ENCODE results near the gene CYP26A1.

Gene CYP26A1

DNA sequence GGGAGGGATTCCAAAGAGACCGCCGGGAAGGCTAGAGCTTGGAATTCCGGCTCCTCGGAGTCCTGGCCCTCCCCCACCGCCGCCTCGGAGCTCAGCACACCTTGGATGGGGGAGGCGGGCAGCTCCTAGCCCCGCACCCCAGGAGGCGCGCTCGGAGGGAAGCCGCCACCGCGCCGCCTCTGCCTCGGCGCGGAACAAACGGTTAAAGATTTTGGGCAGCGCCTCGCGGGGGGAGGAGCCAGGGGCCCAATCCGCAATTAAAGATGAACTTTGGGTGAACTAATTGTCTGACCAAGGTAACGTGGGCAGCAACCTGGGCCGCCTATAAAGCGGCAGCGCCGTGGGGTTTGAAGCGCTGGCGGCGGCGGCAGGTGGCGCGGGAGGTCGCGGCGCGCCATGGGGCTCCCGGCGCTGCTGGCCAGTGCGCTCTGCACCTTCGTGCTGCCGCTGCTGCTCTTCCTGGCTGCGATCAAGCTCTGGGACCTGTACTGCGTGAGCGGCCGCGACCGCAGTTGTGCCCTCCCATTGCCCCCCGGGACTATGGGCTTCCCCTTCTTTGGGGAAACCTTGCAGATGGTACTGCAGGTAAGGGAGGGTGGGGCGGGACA is at the start of gene CYP26A1:
Gene CYP26A1, plus strand, starts transcription at position 355 of the 608 bp plus-strand sequence. Its CDS starts 42 bp downstream, at position 397.
- DNase-seq, result no peak

DNA sequence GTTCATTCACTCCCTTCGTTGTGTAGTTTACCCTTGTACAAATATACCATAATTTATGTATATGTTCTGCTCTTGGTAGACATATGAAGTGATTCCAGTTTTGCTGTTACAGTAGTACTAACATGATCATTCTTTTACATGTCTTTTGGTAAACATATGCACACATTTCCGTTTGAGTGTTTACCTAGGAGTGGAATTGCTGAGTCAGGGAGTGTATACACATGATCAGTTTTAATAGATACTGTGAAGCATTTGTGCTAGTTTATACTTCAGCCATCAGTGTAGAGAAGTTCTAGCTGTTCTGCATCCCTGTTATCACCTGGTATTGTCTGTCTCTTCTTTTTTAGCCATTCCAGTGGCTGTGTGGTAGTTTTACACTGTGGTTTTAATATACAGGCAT is 47.6 kb upstream of the CYP26A1 start:
- no peak for DNase-seq

DNA sequence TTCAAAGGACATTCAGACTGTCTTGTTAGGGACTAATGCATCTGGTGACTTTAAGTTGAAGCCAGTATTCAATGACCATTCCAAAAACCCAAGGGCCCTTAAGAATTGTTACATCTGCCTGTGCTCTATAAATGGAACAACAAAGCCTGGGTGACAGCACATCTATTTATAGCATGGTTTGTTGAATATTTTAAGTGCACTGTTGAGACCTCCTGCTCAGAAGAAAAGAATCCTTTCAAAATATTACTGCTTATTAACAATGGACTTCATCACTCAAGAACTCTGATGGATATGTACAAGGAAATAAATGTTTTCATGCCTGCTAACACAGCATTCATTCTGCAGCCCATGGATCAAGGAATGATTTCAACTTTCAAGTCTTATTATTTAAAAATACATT is 46.2 kb upstream of the CYP26A1 start:
- DNase-seq, result no peak

GRCh38 chr10:93028883-93029282 is 44.8 kb upstream of the CYP26A1 start:
- no peak for DNase-seq

GRCh38 chr10:93030409-93030808 is 43.3 kb upstream of the CYP26A1 start:
- no peak for DNase-seq

- DNase-seq, result no peak
Observed at GRCh38 chr10:93032105-93032808, 41.4 kb upstream of the CYP26A1 start.

GRCh38 chr10:93032809-93033137 is 40.9 kb upstream of the CYP26A1 start:
- no peak for DNase-seq

DNA sequence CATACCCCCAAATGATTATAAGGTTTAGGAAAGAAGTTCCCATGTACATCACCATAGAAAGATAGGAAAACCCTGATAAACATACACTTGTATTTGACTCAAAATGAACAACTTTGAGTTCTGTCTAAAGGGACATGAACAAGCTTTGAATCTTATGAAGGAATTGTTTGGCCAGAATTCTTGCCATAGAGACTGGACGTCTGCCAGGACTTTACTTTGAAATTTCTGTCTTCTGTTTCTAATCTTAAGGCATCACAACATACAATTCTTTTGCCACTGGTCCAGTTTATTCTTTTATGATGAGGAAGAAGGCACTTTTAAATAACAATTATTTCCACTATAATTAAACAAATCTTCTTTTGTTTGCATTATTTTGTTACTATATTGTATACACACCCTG is 39.3 kb upstream of the CYP26A1 start:
- no peak for DNase-seq

DNA sequence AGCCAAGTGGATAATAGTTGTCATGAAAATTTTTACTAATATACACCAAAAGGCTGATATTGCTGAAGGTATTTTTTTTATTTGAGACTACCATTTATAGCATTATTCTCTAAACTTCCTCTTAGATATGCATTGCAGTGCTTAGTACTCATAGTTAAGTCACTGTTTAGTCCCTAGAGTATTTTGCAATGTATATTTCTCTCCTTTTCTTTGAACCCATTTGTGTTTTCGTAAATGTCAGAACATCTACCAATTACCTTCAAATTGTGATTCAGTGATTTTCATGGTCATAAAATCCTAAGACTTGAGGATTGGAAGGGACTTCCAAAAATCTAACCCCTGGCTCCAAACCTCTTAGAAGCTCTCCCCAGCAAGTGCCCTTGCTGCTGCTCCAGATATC is 34.6 kb upstream of the CYP26A1 start:
- DNase-seq, result no peak

DNA sequence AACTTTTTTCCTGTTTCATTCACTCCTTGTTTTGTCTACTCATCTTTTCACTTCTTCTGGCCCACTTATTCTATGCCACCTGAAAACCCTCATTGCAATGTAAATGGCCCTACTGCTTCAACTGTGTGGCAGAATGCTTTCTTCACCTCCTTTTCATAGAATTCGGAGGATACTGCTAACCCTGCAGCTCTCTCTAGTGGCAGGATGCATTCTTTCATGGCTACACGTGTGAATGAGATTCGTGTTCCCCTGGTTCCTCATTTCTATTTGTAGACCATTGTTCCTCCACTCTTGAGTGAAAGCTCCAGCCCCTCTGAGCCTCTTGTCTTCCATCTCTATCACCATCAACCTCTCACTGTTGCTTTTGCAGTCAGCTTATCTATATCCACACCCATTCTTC is 34.0 kb upstream of the CYP26A1 start:
- no peak for DNase-seq

DNA sequence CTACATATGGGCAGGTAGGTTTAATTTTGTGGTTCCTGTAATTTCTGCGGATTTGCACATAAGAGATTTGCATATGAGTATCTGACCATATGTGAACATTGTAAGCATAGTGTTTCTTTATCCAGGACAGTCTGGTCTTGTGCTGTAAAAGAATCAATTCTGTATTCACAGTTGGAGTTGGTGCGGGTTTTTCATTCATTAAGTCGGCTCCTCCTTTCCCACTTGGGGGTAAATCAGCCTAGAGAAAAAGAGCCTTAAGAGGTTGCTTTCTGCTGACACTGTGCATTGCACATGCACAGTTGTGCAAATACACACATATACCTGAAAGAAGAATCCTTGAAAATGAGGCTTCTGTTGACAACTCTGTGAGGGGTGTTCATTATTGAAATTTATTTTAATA is 19.2 kb upstream of the CYP26A1 start:
- no peak for DNase-seq

DNA sequence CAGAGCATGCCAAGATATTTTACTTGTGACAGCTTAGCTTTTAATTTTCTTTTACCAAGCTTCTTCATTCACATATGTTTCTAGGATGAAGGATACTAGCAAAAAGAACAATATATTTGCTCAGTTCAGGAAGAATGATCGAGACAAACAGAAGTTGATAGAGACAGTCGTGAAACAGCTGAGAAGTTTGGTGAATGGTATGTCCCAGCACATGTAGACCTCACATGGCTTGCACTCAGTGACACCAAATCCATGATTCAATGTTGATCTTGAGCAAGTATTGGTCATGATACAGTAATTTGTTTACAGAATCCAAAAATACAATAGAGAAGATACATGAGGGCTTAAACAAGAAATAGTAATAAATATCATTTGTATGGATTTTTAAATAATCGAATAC is 15.6 kb upstream of the CYP26A1 start:
- DNase-seq, result no peak

DNA sequence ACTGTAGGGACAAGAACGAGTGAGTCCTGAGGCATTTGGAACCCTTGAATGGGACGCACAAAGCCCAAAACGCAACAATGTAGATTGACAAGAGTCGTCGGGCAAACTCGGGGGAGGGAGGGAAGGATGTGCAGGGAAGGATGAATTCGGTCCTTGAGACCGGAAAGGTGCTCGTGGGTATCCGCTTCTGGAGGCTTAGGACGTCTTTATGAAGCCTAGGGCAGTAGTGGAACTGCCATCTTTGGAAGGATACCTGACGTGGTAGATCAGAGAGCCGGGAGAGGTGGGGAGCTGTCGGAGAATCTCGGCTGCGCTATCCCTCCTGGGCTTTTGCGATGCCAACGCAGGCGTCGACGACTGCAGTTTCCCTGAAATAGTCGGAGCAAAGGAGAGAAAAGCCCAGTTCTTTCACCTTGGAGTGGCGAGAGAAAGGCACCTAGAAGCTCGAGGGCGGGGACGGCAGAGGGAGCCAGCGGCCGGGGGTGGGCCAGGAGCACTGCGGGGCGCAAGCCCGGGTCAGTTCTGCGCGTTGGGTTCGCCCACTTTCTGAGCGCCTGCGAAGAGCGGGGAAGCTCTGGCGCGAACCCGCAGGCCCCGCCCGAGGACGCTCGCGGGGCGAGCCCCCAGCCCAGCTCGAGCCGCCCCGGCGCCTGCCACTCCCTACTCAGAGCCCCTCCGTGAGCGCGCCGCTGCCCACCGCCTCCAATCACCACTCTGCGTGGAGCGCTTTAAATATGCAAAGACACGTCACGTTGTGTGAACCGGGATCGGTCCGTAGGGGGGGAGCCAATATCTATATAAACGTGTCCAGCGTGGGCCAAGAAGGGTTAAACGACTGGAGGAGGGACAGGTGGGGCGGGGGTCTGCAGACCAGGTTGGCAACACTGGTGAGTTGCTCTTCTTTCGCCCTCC is 13.5 kb upstream of the CYP26A1 start, which contains the start of gene CYP26C1:
Gene CYP26C1, plus strand, starts transcription at position 824 of the 912 bp plus-strand sequence. CDS start 466 bp downstream, outside the sequence.
- no peak for DNase-seq

DNA sequence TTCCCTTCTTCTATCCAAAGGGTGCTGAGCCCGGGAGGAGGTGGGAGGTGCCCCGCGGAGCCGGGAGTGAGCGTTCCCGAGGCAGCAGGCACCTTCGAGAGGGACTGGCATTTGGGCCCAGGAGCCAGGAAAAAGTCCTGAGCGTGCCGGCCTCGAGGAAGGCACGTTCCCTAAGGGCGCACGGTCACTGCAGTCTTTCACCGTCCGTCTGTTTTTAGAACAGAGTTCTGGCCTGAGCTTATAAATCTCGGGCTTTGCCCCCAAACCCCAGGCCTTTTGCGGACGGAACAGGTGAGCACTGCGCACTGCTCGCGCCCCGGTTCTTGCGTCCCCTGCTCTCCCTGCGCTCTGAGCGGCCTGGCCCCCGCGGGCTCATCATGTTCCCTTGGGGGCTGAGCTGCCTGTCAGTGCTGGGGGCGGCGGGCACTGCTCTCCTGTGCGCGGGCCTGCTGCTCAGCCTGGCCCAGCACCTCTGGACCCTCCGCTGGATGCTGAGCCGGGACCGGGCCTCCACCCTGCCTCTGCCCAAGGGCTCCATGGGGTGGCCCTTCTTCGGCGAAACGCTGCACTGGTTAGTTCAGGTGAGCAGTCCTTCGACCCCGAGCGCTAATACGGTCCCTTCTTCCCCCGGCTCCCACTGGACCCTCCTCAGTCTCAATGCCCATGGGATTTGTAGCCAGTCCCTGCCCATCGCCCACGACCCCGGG is 12.7 kb upstream of the CYP26A1 start:
- no peak for DNase-seq

- DNase-seq, result no peak
Observed at GRCh38 chr10:93061594-93062513, 11.8 kb upstream of the CYP26A1 start.

DNA sequence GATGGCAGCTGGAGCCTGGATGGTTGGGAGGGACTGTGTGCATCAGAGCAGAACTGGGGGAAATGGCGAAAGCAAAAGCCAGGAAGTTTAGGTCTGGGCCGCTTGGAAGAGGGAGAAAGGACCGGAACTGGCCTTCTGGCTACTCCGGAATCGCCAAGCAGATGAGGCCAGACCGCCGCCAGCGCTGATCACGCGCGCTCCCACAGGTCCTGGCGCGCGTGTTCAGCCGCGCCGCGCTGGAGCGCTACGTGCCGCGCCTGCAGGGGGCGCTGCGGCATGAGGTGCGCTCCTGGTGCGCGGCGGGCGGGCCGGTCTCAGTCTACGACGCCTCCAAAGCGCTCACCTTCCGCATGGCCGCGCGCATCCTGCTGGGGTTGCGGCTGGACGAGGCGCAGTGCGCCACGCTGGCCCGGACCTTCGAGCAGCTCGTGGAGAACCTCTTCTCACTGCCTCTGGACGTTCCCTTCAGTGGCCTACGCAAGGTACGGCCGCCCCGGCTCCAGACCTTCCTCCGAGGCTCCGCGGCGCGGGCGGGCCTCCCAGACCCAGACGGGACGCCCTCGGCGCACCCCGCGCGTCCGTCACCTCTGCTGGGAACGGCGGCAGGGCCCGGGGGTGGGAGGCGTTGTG is 11.1 kb upstream of the CYP26A1 start:
- DNase-seq, result peak; percentile 27

DNA sequence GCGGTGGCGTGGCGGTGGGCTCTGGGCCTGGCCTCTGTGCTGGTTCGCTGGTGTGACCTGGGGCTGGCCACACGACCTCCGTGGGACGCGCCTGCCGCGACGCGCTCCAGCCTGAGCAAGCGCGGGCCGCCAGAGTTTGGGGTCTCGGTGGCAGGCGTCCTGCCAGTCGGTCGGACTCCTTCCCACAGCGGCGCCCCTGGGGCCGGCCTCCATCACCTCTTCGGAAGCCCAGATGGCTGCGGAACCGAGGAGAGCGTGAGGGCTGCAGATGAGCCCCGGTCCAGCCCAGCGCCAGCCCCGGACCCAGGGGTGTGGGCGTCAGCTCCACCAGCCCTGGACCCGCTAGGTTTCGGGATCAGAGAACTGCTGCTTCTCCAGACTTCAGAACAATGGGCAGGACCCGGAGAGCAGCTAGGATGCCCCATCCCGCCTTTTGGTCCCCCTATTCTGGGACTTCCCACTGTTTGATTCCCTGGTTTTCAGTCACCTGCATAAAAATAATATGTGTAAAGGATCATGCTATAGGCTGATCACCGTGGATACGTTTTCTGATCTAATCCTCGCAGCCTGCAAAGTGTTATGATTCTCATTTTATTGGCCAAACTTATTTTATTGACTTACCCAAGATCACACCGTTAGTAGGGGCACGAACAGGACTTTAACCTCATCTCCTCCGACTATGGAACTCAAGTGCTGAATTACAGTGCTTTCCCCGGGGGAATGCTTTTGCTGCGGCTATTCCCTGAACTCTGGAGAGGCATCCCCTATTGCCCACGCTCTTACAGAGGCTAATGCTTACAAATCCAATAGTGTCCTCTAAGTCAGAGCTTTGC is 10.3 kb upstream of the CYP26A1 start:
- DNase-seq, result no peak

- no peak for DNase-seq
Observed at GRCh38 chr10:93063977-93064660, 9.6 kb upstream of the CYP26A1 start.

DNA sequence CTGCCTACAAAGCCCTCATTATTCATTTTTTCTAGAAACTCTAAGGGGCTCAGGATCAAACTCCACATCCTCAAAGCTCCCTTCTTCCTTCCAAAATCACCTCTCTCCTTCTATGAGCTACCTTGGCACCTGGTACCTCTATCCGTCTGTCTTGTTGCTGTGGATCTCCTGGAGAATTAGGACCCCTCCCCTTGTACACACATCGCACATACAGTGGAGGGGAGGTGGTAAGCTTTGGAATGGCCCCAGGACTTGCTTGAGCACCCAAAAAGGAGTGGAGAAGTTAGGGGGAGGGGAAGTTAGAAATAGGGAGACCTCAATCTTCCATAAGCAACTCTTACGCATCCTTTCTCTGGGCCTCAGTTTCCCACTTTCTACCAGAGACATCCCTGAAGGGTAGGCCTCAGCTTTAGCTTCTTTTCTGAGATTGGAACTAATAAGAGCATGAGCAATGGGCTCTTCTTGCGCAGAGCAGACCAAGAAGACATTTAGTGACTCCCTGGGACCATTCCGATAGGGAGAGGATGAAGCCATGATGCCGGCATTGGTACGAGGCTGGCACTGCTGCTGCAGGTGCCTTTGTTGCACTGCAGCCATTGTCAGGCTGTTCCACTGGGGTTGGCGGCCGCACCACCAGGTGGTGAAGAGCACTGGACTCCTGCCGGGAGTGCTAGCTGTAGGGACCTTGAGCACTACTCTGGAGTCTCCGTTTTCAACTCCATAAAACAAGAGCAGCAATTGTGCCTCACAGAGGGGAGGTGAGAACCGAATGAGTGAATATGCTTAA is 8.6 kb upstream of the CYP26A1 start:
- no peak for DNase-seq
